Measurements from ENCODE around the gene BMP6. TPM values are rescaled to one million over a fixed set of nuclear protein-coding genes. Genes with fewer than 3 reads are reported as not detected.

The BMP6 gene
- total RNA-seq, 1 experiment from 2014 or later: not detected

GRCh38 chr6:7819431-7820015 lies 93.6 kb downstream of the BMP6 start:
- Histone ChIP-seq H3K4me3 (no peak overlapping the region), H2AFZ (no peak overlapping the region), H3K4me2 (no peak overlapping the region), H3K9me3 (ENCODE audit: insufficient read depth, low read depth) (no peaks in the 10 kb centered on the region), H3K36me3 (ENCODE audit: low read depth) (no peaks in the 10 kb centered on the region), H3K79me2 (ENCODE audit: low read depth) (no peaks in the 10 kb centered on the region), H3K27me3 (ENCODE audit: insufficient read depth, low read depth) (no peaks in the 10 kb centered on the region), H4K20me1 (ENCODE audit: insufficient read depth) (no peaks in the 10 kb centered on the region), H3K9me2 (ENCODE audit: insufficient read depth) (no peaks in the 10 kb centered on the region), H3F3A (ENCODE audit: insufficient read depth, low read depth) (no peaks in the 10 kb centered on the region), H3K27ac (no peak overlapping the region), H3K4me1 (replicated peaks; ENCODE audit: insufficient read depth) (no peaks in the 10 kb centered on the region)
- DNase-seq: no peak
- TF ChIP-seq EZH2 (IDR thresholded peaks at IDR 0.05; ENCODE audit: low read depth): no peak
- TF ChIP-seq, protein P1, sequence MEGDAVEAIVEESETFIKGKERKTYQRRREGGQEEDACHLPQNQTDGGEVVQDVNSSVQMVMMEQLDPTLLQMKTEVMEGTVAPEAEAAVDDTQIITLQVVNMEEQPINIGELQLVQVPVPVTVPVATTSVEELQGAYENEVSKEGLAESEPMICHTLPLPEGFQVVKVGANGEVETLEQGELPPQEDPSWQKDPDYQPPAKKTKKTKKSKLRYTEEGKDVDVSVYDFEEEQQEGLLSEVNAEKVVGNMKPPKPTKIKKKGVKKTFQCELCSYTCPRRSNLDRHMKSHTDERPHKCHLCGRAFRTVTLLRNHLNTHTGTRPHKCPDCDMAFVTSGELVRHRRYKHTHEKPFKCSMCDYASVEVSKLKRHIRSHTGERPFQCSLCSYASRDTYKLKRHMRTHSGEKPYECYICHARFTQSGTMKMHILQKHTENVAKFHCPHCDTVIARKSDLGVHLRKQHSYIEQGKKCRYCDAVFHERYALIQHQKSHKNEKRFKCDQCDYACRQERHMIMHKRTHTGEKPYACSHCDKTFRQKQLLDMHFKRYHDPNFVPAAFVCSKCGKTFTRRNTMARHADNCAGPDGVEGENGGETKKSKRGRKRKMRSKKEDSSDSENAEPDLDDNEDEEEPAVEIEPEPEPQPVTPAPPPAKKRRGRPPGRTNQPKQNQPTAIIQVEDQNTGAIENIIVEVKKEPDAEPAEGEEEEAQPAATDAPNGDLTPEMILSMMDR (conservative IDR thresholded peaks at IDR 0.05): no peak
- intact Hi-C loops (cut with micrococcal nuclease; ENCODE audit: unreplicated experiment): no loop called here
- no TSS peak for BruUV-seq (replicated peaks)
- ChIA-PET CTCF (no interaction called here), POLR2A (ENCODE audit: unreplicated experiment) (no interaction called here)

- DNase-seq: no peak
- no TSS peak for BruUV-seq (replicated peaks)
- TF ChIP-seq EZH2 (IDR thresholded peaks at IDR 0.05; ENCODE audit: low read depth): no peak
- TF ChIP-seq, protein P1 (conservative IDR thresholded peaks at IDR 0.05): no peak
- Histone ChIP-seq H3K36me3 (ENCODE audit: low read depth) (no peaks in the 10 kb centered on the region), H3K27ac (no peak overlapping the region), H3K79me2 (ENCODE audit: low read depth) (no peaks in the 10 kb centered on the region), H3K4me2 (no peak overlapping the region), H3K4me1 (replicated peaks; ENCODE audit: insufficient read depth) (no peaks in the 10 kb centered on the region), H3K9me2 (ENCODE audit: insufficient read depth) (no peaks in the 10 kb centered on the region), H3K9me3 (ENCODE audit: insufficient read depth, low read depth) (no peaks in the 10 kb centered on the region), H4K20me1 (ENCODE audit: insufficient read depth) (no peaks in the 10 kb centered on the region), H3K4me3 (no peak overlapping the region), H3K27me3 (ENCODE audit: insufficient read depth, low read depth) (no peaks in the 10 kb centered on the region), H2AFZ (no peak overlapping the region), H3F3A (ENCODE audit: insufficient read depth, low read depth) (no peaks in the 10 kb centered on the region)
- intact Hi-C loops (cut with micrococcal nuclease; ENCODE audit: unreplicated experiment): no loop called here
- POLR2A ChIA-PET (ENCODE audit: unreplicated experiment): no interaction called here
- CTCF ChIA-PET: no interaction called here
Observed at GRCh38 chr6:7820288-7820835, 94.5 kb downstream of the BMP6 start.

- BruUV-seq (replicated peaks): no TSS peak
- intact Hi-C loops (cut with micrococcal nuclease; ENCODE audit: unreplicated experiment): no loop called here
- DNase-seq: no peak
- TF ChIP-seq EZH2 (IDR thresholded peaks at IDR 0.05; ENCODE audit: low read depth): no peak
- TF ChIP-seq, protein P1 (conservative IDR thresholded peaks at IDR 0.05): no peak
- Histone ChIP-seq H3K4me2 (no peak overlapping the region), H3K27ac (no peak overlapping the region), H3K36me3 (ENCODE audit: low read depth) (no peaks in the 10 kb centered on the region), H3K79me2 (ENCODE audit: low read depth) (no peaks in the 10 kb centered on the region), H4K20me1 (ENCODE audit: insufficient read depth) (no peaks in the 10 kb centered on the region), H3K4me1 (replicated peaks; ENCODE audit: insufficient read depth) (no peaks in the 10 kb centered on the region), H3K9me3 (ENCODE audit: insufficient read depth, low read depth) (no peaks in the 10 kb centered on the region), H3K9me2 (ENCODE audit: insufficient read depth) (no peaks in the 10 kb centered on the region), H2AFZ (no peak overlapping the region), H3K4me3 (no peak overlapping the region), H3K27me3 (ENCODE audit: insufficient read depth, low read depth) (no peaks in the 10 kb centered on the region), H3F3A (ENCODE audit: insufficient read depth, low read depth) (no peaks in the 10 kb centered on the region)
- ChIA-PET POLR2A (ENCODE audit: unreplicated experiment) (interaction anchor here (0.6 kb wide), 1 partner anchor 21 kb away, joined by 3 read pairs; no protein-coding TSS in a partner anchor), CTCF (no interaction called here)
Observed at GRCh38 chr6:7821426-7821825, 95.5 kb downstream of the BMP6 start.
